H1 (cell line): Measurements from ENCODE around the gene ZNF615. TPM values are rescaled to one million over a fixed set of nuclear protein-coding genes. Genes with fewer than 3 reads are reported as not detected.

Source experiments
- CTCF ChIA-PET: fragments of 300-600 bp; sonication (Branson Sonifier 250); formaldehyde crosslinking; loops from one replicate; lab custom pipeline; 2021; ENCODE audit not compliant: partially characterized antibody; lab: Charles Lee
- POLR2A ChIA-PET: fragments of 300-600 bp; sonication (Branson Sonifier 250); formaldehyde crosslinking; loops from one replicate; lab custom pipeline; 2021; ENCODE audit warnings: inconsistent platforms; ENCODE audit not compliant: partially characterized antibody; lab: Charles Lee
- DNase-seq, 2 experiments: peaks; one replicate each; pipeline versions ENCODE4 v3.0.0 to v3.0.0-alpha.2; 2010 to 2022; ENCODE audit warnings: low spot score in 2 of 2, low read depth in 1 of 2, mixed read lengths in 1 of 2
- FAIRE-seq: peaks from 2 replicates; lab custom pipeline; 2011; peaks lifted over from hg19 to GRCh38; lab: Jason Lieb, UNC
- H2AFZ ChIP-seq: 2 replicates; pipeline ENCODE4 v1.8.1; 2012; ENCODE audit warnings: low read length, inconsistent platforms
- H2AK5ac ChIP-seq: 2 replicates; pipeline ENCODE4 v1.6.1; 2013; ENCODE audit warnings: low read depth, low read length
- H2BK120ac ChIP-seq: replicated peaks from 2 replicates; pipeline ENCODE3; 2013; ENCODE audit warnings: low read depth, low read length, inconsistent platforms
- H2BK12ac ChIP-seq: 2 replicates; pipeline ENCODE4 v1.6.1; 2013; ENCODE audit warnings: low read depth, low read length
- H2BK15ac ChIP-seq: 2 replicates; pipeline ENCODE4 v1.6.1; 2013; ENCODE audit warnings: low read length
- H2BK20ac ChIP-seq: 2 replicates; pipeline ENCODE4 v1.6.1; 2013; ENCODE audit warnings: low read length
- H2BK5ac ChIP-seq: 2 replicates; pipeline ENCODE4 v1.6.1; 2013; ENCODE audit warnings: low read depth, low read length
- H3K14ac ChIP-seq: 2 replicates; pipeline ENCODE4 v1.6.1; 2013; ENCODE audit warnings: inconsistent platforms; ENCODE audit not compliant: insufficient read length
- H3K18ac ChIP-seq: 2 replicates; pipeline ENCODE4 v1.6.1; 2013; ENCODE audit warnings: low read length; ENCODE audit errors: extremely low read depth
- H3K23ac ChIP-seq: 2 replicates; pipeline ENCODE4 v1.6.1; 2013; ENCODE audit warnings: inconsistent platforms; ENCODE audit not compliant: insufficient read length
- H3K23me2 ChIP-seq: 2 replicates; pipeline ENCODE4 v1.6.1; 2013; ENCODE audit warnings: low read depth, low read length
- H3K27ac ChIP-seq: 2 replicates; pipeline ENCODE4 v1.6.1; 2011; ENCODE audit warnings: low read depth, low read length, inconsistent platforms
- H3K27me3 ChIP-seq, 4 experiments: replicated peaks in 1 of 4; 1 replicate in 1 of 4; 2 replicates in 3 of 4; pipeline versions ENCODE4 v1.6.1 to v1.8.1; 2011 to 2013; ENCODE audit warnings: low read length in 3 of 4, mild to moderate bottlenecking in 3 of 4, inconsistent platforms in 2 of 4, mixed read lengths in 2 of 4, moderate library complexity in 1 of 4; ENCODE audit not compliant: control insufficient read depth in 3 of 4, insufficient read depth in 3 of 4; ENCODE audit errors: extremely low read depth in 1 of 4
- H3K36me3 ChIP-seq, 4 experiments: 2 replicates each; pipeline versions ENCODE4 v1.6.1 to v1.8.1; 2011 to 2013; ENCODE audit warnings: mild to moderate bottlenecking in 4 of 4, low read length in 3 of 4, moderate library complexity in 2 of 4, control low read depth in 1 of 4, inconsistent platforms in 1 of 4; ENCODE audit not compliant: insufficient read depth in 4 of 4, control insufficient read depth in 2 of 4
- H3K4ac ChIP-seq: replicated peaks from 2 replicates; pipeline ENCODE3; 2013; ENCODE audit warnings: low read length, low read depth, mixed read lengths, inconsistent platforms; ENCODE audit not compliant: insufficient read length
- H3K4me1 ChIP-seq, 4 experiments: replicated peaks in 1 of 4; 1 replicate in 1 of 4; 2 replicates in 3 of 4; pipeline versions ENCODE4 v1.6.1 to v1.8.1; 2011 to 2013; ENCODE audit warnings: low read length in 3 of 4, inconsistent platforms in 2 of 4, mixed read lengths in 1 of 4; ENCODE audit not compliant: insufficient read depth in 4 of 4, control insufficient read depth in 3 of 4
- H3K4me2 ChIP-seq, 2 experiments: 2 replicates each; pipeline versions ENCODE4 v1.6.1 to v1.8.1; 2011 to 2013; ENCODE audit warnings: low read depth in 2 of 2, low read length in 2 of 2, control low read depth in 1 of 2, inconsistent platforms in 1 of 2, mild to moderate bottlenecking in 1 of 2; ENCODE audit not compliant: insufficient read depth in 1 of 2
- H3K4me3 ChIP-seq, 4 experiments: fragments of 200-600, 300-600 bp in 1 of 4; sonication (generic), shearing (Covaris generic), sonication (Bioruptor Twin) in 1 of 4; 2 replicates each; pipeline versions ENCODE4 v1.5.1 to v1.8.1; 2011 to 2016; ENCODE audit warnings: low read length in 4 of 4, low read depth in 3 of 4, control low read depth in 2 of 4, inconsistent platforms in 2 of 4, mild to moderate bottlenecking in 2 of 4, mixed read lengths in 1 of 4, moderate library complexity in 1 of 4; ENCODE audit not compliant: insufficient read depth in 2 of 4; ENCODE audit errors: extremely low read depth in 1 of 4
- H3K56ac ChIP-seq: replicated peaks from 2 replicates; pipeline ENCODE3; 2013; ENCODE audit warnings: low read depth, mild to moderate bottlenecking, mixed read lengths, low read length, inconsistent platforms; ENCODE audit not compliant: insufficient read length
- H3K79me1 ChIP-seq: 2 replicates; pipeline ENCODE4 v1.6.1; 2013; ENCODE audit warnings: low read depth, low read length, control low read depth
- H3K79me2 ChIP-seq, 2 experiments: 2 replicates each; pipeline versions ENCODE4 v1.6.1 to v1.8.1; 2012 to 2013; ENCODE audit warnings: low read length in 2 of 2, mild to moderate bottlenecking in 2 of 2, inconsistent platforms in 1 of 2; ENCODE audit not compliant: insufficient read depth in 2 of 2, control insufficient read depth in 1 of 2
- H3K9ac ChIP-seq, 4 experiments: replicated peaks in 1 of 4; 1 replicate in 1 of 4; 2 replicates in 3 of 4; pipeline versions ENCODE4 v1.6.1 to v1.8.1; 2011 to 2013; ENCODE audit warnings: low read depth in 3 of 4, low read length in 3 of 4, control low read depth in 2 of 4, mild to moderate bottlenecking in 2 of 4, moderate library complexity in 2 of 4, inconsistent platforms in 1 of 4; ENCODE audit errors: extremely low read depth in 1 of 4
- H3K9me3 ChIP-seq, 2 experiments: 2 replicates each; pipeline versions ENCODE4 v1.6.1 to v1.8.1; 2012 to 2013; ENCODE audit warnings: mild to moderate bottlenecking in 2 of 2, moderate library complexity in 2 of 2, control low read depth in 1 of 2, inconsistent platforms in 1 of 2, low read depth in 1 of 2, low read length in 1 of 2, mixed read lengths in 1 of 2; ENCODE audit not compliant: insufficient read depth in 2 of 2
- H4K20me1 ChIP-seq, 2 experiments: replicated peaks in 1 of 2; 2 replicates each; pipeline versions ENCODE3 to v1.8.1; 2011 to 2013; ENCODE audit warnings: inconsistent platforms in 2 of 2, low read length in 2 of 2, mild to moderate bottlenecking in 1 of 2; ENCODE audit not compliant: insufficient read depth in 2 of 2, control insufficient read depth in 1 of 2
- H4K5ac ChIP-seq: 2 replicates; pipeline ENCODE4 v1.6.1; 2013; ENCODE audit warnings: low read length, low read depth, mixed read lengths, inconsistent platforms; ENCODE audit not compliant: insufficient read length
- H4K8ac ChIP-seq: 2 replicates; pipeline ENCODE4 v1.8.0; 2013; ENCODE audit warnings: mild to moderate bottlenecking, moderate library complexity, low read length, inconsistent platforms; ENCODE audit not compliant: insufficient read depth; ENCODE audit errors: extremely low read depth
- H4K91ac ChIP-seq: replicated peaks from 2 replicates; pipeline ENCODE3; 2013; ENCODE audit warnings: low read length, mixed read lengths, inconsistent platforms; ENCODE audit not compliant: insufficient read length
- EGR1 ChIP-seq: IDR thresholded peaks from 2 replicates; pipeline ENCODE4 v1.6.1; 2011; ENCODE audit warnings: low read depth, low read length, borderline replicate concordance
- RAD21 ChIP-seq, 2 experiments: IDR thresholded peaks in 1 of 2; conservative IDR thresholded peaks in 1 of 2; 2 replicates each; pipeline ENCODE4 v1.6.1; 2011; ENCODE audit warnings: low read depth in 2 of 2, low read length in 2 of 2, improper control_type of control experiment in 1 of 2, inconsistent platforms in 1 of 2, mild to moderate bottlenecking in 1 of 2, moderate library complexity in 1 of 2
- WGBS, 2 experiments: shearing (Covaris generic) in 1 of 2; methylation state at CpG; one replicate each; pipeline versions ENCODE4 v1.1.6 to v1.1.7; 2013 to 2015; ENCODE audit warnings: low lambda C conversion rate in 2 of 2, mixed read lengths in 2 of 2, inconsistent platforms in 1 of 2, low coverage in 1 of 2, missing lambda C conversion rate in 1 of 2; ENCODE audit not compliant: insufficient replicate concordance in 2 of 2, insufficient coverage in 1 of 2, insufficient read length in 1 of 2; ENCODE audit errors: extremely low coverage in 1 of 2, missing lambda C conversion rate in 1 of 2; 5-methylcytosine and 5-hydroxymethylcytosine counted together
- polyA plus RNA-seq, 7 experiments: library from polyadenylated mRNA; depleted of rRNA in 3 of 7; stranded (reverse) in 5 of 7; unstranded in 2 of 7; fragments of >200 nt in 5 of 7; fragments of 200-250 nt in 2 of 7; gene quantifications; 1 replicate in 5 of 7; 2 replicates in 1 of 7; 4 replicates in 1 of 7; pipeline versions ENCODE4 v1.2.1 to v1.2.3, GENCODE V29; 2011 to 2013; ENCODE audit warnings: missing spikeins in 2 of 7, mixed read lengths in 2 of 7
- total RNA-seq: library from RNA; stranded (reverse); fragmentation: NEBNext Ultra II Directional; extraction: Animal tissue kit (Norgen Biotek cat#: 25700); gene quantifications from 2 replicates; pipeline ENCODE4 v1.2.1, GENCODE V29; 2021

ZNF615 gene
- total and polyA plus RNA-seq, 2 of the 8 experiments (the other 6 are each of a cell fraction or from before 2014, with no cell fraction given): 2.8 to 7.5 TPM

DNA sequence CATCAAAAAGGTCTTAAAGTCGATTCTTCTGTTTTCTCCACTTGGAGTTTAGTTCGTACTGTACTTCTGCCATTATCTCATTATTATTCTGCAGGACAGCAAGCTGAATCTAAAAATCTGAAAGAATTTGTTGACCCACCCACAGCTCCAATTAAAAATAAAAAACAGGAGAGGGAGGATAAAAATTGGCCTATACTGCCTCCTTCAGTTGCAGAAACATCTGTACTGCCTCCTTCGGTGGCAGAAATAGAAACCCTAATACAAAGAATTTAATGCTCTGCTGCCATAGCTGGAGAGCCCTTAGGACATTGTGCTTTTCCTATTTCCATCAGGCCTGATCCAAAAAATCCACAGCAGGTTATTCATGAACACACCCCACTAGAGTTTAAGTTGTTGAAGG lies 31.2 kb downstream of the ZNF615 start:
- no peak overlapping the region for H2AK5ac ChIP-seq
- H3K79me2 ChIP-seq: peaks cover 0 to 30% of the 10 kb centered on the region in 2 experiments; a peak in 2 of 4 replicates
- FAIRE-seq (no peak), DNase-seq (no peak)
- no peak overlapping the region for H4K91ac ChIP-seq
- no peak overlapping the region for H3K14ac ChIP-seq
- no peak overlapping the region for H3K4me3 ChIP-seq
- peaks cover 46 to 60% of the 10 kb centered on the region in 2 experiments for H3K9me3 ChIP-seq
- H3K56ac ChIP-seq: no peak overlapping the region
- H3K27me3 ChIP-seq: no peaks in the 10 kb centered on the region
- no peaks in the 10 kb centered on the region for H3K23me2 ChIP-seq
- ChIA-PET CTCF (interaction anchor here (0.6 kb wide), 1 partner anchor 194 kb away, joined by 4 read pairs; no protein-coding TSS in a partner anchor), POLR2A (interaction anchor here (1.1 kb wide), 1 partner anchor 121 kb away, joined by 3 read pairs; no protein-coding TSS in a partner anchor)
- H3K27ac ChIP-seq: no peak overlapping the region
- H3K4ac ChIP-seq: no peak overlapping the region
- H3K18ac ChIP-seq: no peak overlapping the region
- H3K9ac ChIP-seq: no peak overlapping the region
- no peak overlapping the region for H2BK120ac ChIP-seq
- TF ChIP-seq EGR1 (no peak), RAD21 (IDR thresholded peaks at IDR 0.05 in 1 of 2, conservative IDR thresholded peaks at IDR 0.05 in 1 of 2; ENCODE audit: low read depth in 2 of 2, low read length in 2 of 2) (peak; percentile 4 to 25; a peak in 3 of 4 replicates)
- no peaks in the 10 kb centered on the region for H3K79me1 ChIP-seq
- no peak overlapping the region for H4K5ac ChIP-seq
- H3K36me3 ChIP-seq: peaks cover 4 to 40% (median 17%) of the 10 kb centered on the region in 4 experiments; a peak in 6 of 8 replicates
- H2AFZ ChIP-seq: no peak overlapping the region
- H2BK15ac ChIP-seq: no peak overlapping the region
- no peak overlapping the region for H2BK12ac ChIP-seq
- no peaks in the 10 kb centered on the region for H4K20me1 ChIP-seq
- H3K4me1 ChIP-seq: no peaks in the 10 kb centered on the region
- H3K23ac ChIP-seq: no peak overlapping the region
- H2BK20ac ChIP-seq: no peak overlapping the region
- H2BK5ac ChIP-seq: no peak overlapping the region
- no peak overlapping the region for H3K4me2 ChIP-seq
- no peak overlapping the region for H4K8ac ChIP-seq
- 80% methylated on average over 3 of the region's 3 CpGs; no CpG with 5 or more reads in 1 of the 2 experiments for WGBS, 2 experiments
